WERI-Rb-1 (cell line): ENCODE measurements around the gene TOMM40.

Source experiments
- DNase-seq: peaks from one replicate; pipeline ENCODE4 v3.0.0-alpha.2; 2020
- H3K27ac ChIP-seq: fragments of 250-450 bp; sonication (Bioruptor Pico); 2 replicates; pipeline ENCODE4 v1.5.1; 2020; ENCODE audit warnings: mild to moderate bottlenecking, moderate library complexity
- H3K27me3 ChIP-seq: fragments of 250-450 bp; sonication (Bioruptor Pico); 2 replicates; pipeline ENCODE4 v1.5.1; 2021; ENCODE audit warnings: mild to moderate bottlenecking, low read depth, moderate library complexity; ENCODE audit not compliant: insufficient read depth, severe bottlenecking
- H3K36me3 ChIP-seq: fragments of 250-450 bp; sonication (Bioruptor Pico); 2 replicates; pipeline ENCODE4 v1.5.1; 2020; ENCODE audit warnings: mild to moderate bottlenecking, moderate library complexity
- H3K4me3 ChIP-seq: 2 replicates; pipeline ENCODE4 v1.5.1; 2011; ENCODE audit warnings: low read depth, mild to moderate bottlenecking, control low read depth, low read length
- H3K9me3 ChIP-seq: fragments of 250-450 bp; sonication (Bioruptor Pico); 2 replicates; pipeline ENCODE4 v1.5.1; 2021; ENCODE audit warnings: mild to moderate bottlenecking, moderate library complexity; ENCODE audit not compliant: severe bottlenecking
- CTCF ChIP-seq: IDR thresholded peaks from 2 replicates; pipeline ENCODE4 v1.5.1; 2011; ENCODE audit warnings: low read depth, mild to moderate bottlenecking, control low read depth, inconsistent platforms, low read length

Gene TOMM40

GRCh38 chr19:44947041-44947581, 56.1 kb downstream of the TOMM40 start:
- no peaks in the 10 kb centered on the region for H3K9me3 ChIP-seq
- no peak for TF ChIP-seq CTCF
- DNase-seq: no peak
- H3K4me3 ChIP-seq: no peak overlapping the region
- H3K27ac ChIP-seq: no peak overlapping the region
- H3K27me3 ChIP-seq: no peaks in the 10 kb centered on the region
- H3K36me3 ChIP-seq: no peaks in the 10 kb centered on the region; the same call in 1 of the 2 replicates

- no peaks in the 10 kb centered on the region; the same call in 1 of the 2 replicates for H3K36me3 ChIP-seq
- no peaks in the 10 kb centered on the region for H3K9me3 ChIP-seq
- no peak for DNase-seq
- H3K4me3 ChIP-seq: no peak overlapping the region
- H3K27me3 ChIP-seq: no peaks in the 10 kb centered on the region
- TF ChIP-seq CTCF: no peak
- no peak overlapping the region for H3K27ac ChIP-seq
Measured at GRCh38 chr19:44948237-44948636, 57.2 kb downstream of the TOMM40 start.

GRCh38 chr19:44948763-44949374, 57.8 kb downstream of the TOMM40 start:
- no peak for DNase-seq
- H3K27ac ChIP-seq: no peak overlapping the region
- H3K9me3 ChIP-seq: no peaks in the 10 kb centered on the region
- TF ChIP-seq CTCF: no peak
- H3K36me3 ChIP-seq: no peaks in the 10 kb centered on the region; the same call in 1 of the 2 replicates
- no peaks in the 10 kb centered on the region for H3K27me3 ChIP-seq
- no peak overlapping the region for H3K4me3 ChIP-seq

GRCh38 chr19:44949550-44949949, 58.5 kb downstream of the TOMM40 start:
- Histone ChIP-seq H3K4me3 (no peak overlapping the region), H3K27ac (no peak overlapping the region), H3K9me3 (no peaks in the 10 kb centered on the region), H3K36me3 (no peaks in the 10 kb centered on the region; the same call in 1 of the 2 replicates), H3K27me3 (no peaks in the 10 kb centered on the region)
- no peak for TF ChIP-seq CTCF
- DNase-seq: no peak

- Histone ChIP-seq H3K36me3 (no peaks in the 10 kb centered on the region; the same call in 1 of the 2 replicates), H3K27me3 (no peaks in the 10 kb centered on the region), H3K27ac (no peak overlapping the region), H3K4me3 (no peak overlapping the region), H3K9me3 (no peaks in the 10 kb centered on the region)
- DNase-seq: peak; percentile 69
- TF ChIP-seq CTCF: peak; percentile 33; the same call in 1 of the 2 replicates
Measured at GRCh38 chr19:44951179-44952159, 60.4 kb downstream of the TOMM40 start.
